Thyroid gland (tissue), 4 donors: ENCODE measurements around the gene LAMA2. TPM values are rescaled to one million over a fixed set of nuclear protein-coding genes. Genes with fewer than 3 reads are reported as not detected.

ENCODE experiments used
- DNase-seq, 2 donors: peaks; one replicate each; pipeline ENCODE4 v3.0.0-alpha.2; 2019
- H3K27ac ChIP-seq, 3 donors: fragments of 200-600 bp; sonication (generic); 1 replicate in 2 of 3; 2 replicates in 1 of 3; pipeline ENCODE4 v1.5.1; 2016 to 2019; ENCODE audit warnings: mild to moderate bottlenecking in 1 of 3, moderate library complexity in 1 of 3
- H3K27me3 ChIP-seq: fragments of 200-600 bp; sonication (generic); one replicate; pipeline ENCODE4 v1.5.1; 2019
- H3K36me3 ChIP-seq, 2 donors: fragments of 200-600 bp; sonication (generic); one replicate each; pipeline ENCODE4 v1.5.1; 2016 to 2019
- H3K4me1 ChIP-seq, 2 donors: fragments of 200-600 bp; sonication (generic); one replicate each; pipeline ENCODE4 v1.5.1; 2017 to 2019
- H3K4me3 ChIP-seq, 3 donors: fragments of 200-600 bp; sonication (generic); replicated peaks in 1 of 3; 1 replicate in 2 of 3; 2 replicates in 1 of 3; pipeline ENCODE4 v1.5.1; 2016; ENCODE audit warnings: mild to moderate bottlenecking in 1 of 3
- H3K9me3 ChIP-seq: fragments of 200-600 bp; sonication (generic); one replicate; pipeline ENCODE4 v1.5.1; 2017
- POLR2A ChIP-seq, 2 donors: fragments of 450-650 bp; IDR thresholded peaks; one replicate each; pipeline ENCODE4 v1.6.1; 2017; ENCODE audit warnings: antibody characterized with exemption in 2 of 2, mild to moderate bottlenecking in 2 of 2, moderate library complexity in 1 of 2
- WGBS, 2 donors: methylation state at CpG; one replicate each; pipeline ENCODE4 v1.1.5; 2017; 5-methylcytosine and 5-hydroxymethylcytosine counted together
- intact Hi-C: fragments of 100-400 bp; cut with DNase I; formaldehyde crosslinking; loops from one replicate; pipeline ENCODE4 v1.15.1; 2023
- total RNA-seq, 4 donors: library from RNA; depleted of rRNA; stranded (reverse); fragments of >200 nt; gene quantifications; one replicate each; pipeline ENCODE4 v1.2.3, GENCODE V29; 2016
- TF ChIP-seq, protein P1 (sequence below), 6 experiments: fragments of 200-600 bp in 3 of 6; fragments of 450-650 bp in 3 of 6; sonication (generic) in 3 of 6; IDR thresholded peaks; one replicate each; pipeline ENCODE4 v1.5.1; 2016 to 2019; ENCODE audit warnings: antibody characterized with exemption in 6 of 6, mild to moderate bottlenecking in 2 of 6, inconsistent platforms in 1 of 6, moderate library complexity in 1 of 6

The LAMA2 gene
- total RNA-seq, 4 donors from 2014 or later, result 41.4 to 117 (median 78.9) TPM

DNA sequence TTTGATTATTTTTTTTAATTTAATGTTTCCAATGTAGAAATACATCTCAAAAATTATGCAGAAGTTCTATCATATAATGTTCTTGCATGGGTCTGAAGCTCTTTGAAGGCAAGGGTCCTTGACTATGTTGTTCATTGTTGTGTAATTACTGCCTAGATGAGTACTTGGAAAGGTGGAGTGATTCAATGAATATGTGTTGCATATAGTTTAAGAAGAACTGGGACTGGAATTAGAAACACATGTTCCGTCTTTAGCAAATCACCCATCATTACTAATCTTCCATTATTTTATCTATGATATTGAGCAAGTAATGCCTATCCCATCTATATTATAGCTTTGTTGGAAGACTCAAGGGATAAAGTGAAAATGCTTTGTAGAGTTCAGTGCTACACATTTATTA is 147.3 kb downstream of the LAMA2 start:
- intact Hi-C loops, result no loop called here
- H3K4me1 ChIP-seq, result no peaks in the 10 kb centered on the region
- TF ChIP-seq, protein P1, sequence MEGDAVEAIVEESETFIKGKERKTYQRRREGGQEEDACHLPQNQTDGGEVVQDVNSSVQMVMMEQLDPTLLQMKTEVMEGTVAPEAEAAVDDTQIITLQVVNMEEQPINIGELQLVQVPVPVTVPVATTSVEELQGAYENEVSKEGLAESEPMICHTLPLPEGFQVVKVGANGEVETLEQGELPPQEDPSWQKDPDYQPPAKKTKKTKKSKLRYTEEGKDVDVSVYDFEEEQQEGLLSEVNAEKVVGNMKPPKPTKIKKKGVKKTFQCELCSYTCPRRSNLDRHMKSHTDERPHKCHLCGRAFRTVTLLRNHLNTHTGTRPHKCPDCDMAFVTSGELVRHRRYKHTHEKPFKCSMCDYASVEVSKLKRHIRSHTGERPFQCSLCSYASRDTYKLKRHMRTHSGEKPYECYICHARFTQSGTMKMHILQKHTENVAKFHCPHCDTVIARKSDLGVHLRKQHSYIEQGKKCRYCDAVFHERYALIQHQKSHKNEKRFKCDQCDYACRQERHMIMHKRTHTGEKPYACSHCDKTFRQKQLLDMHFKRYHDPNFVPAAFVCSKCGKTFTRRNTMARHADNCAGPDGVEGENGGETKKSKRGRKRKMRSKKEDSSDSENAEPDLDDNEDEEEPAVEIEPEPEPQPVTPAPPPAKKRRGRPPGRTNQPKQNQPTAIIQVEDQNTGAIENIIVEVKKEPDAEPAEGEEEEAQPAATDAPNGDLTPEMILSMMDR (IDR thresholded peaks at IDR 0.05), result no peak
- TF ChIP-seq POLR2A (IDR thresholded peaks at IDR 0.05), result no peak
- 96 to 97% methylated on average over 1 of the region's 1 CpG for WGBS, 2 donors
- H3K4me3 ChIP-seq, result no peak overlapping the region
- no peak overlapping the region for H3K27ac ChIP-seq
- H3K27me3 ChIP-seq, result no peaks in the 10 kb centered on the region
- no peak for DNase-seq
- no peaks in the 10 kb centered on the region for H3K36me3 ChIP-seq
- no peaks in the 10 kb centered on the region for H3K9me3 ChIP-seq

DNA sequence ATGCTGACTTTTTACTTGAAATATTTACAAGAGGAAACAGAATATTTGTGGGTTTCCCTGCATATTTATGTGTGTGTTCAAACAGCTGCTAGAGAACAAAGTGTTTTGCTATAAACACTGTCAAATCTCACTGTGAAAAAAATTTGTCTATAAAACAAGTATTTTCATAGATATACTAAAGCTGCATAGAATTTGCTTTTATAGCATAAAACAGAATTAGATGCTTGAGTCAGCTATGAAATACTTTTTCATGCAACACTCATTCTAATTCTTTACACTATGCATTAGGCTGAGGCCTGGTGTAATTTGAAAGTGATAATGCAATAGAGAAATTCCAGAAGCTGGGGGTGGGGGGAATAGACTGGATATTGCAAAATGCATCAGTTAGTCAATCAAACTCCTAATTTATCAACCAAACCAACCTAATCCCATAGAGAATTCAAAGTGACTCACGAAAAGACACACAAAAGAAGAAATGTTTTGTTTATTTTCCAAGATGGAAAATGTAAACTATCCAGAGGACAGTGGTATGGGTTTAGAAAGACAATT is 148.2 kb downstream of the LAMA2 start:
- Histone ChIP-seq H3K4me1 (no peaks in the 10 kb centered on the region), H3K4me3 (no peak overlapping the region), H3K36me3 (no peaks in the 10 kb centered on the region), H3K9me3 (no peaks in the 10 kb centered on the region), H3K27ac (no peak overlapping the region), H3K27me3 (no peaks in the 10 kb centered on the region)
- no peak for TF ChIP-seq POLR2A (IDR thresholded peaks at IDR 0.05)
- TF ChIP-seq, protein P1 (IDR thresholded peaks at IDR 0.05), result no peak
- intact Hi-C loops, result no loop called here
- no peak for DNase-seq
- 76 to 83% methylated on average over 1 of the region's 1 CpG for WGBS, 2 donors

DNA sequence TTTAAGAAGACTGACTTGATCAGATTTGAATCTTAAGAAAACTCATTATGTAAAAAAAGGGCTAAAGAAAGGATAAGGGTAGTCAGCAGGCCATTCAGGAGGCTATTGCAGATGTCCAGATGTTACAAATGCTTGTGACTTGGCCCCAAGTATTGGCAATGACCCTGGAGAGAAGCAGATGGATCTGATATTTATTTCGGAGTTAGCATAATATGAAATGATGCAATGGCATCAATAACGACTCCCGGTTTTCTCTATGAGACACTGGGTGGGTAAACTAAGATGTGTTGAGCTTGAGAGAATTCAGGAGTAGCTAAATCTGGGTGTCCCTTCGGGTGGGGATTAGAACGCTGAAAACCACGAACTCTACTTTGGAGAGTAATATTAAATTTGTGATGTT is 149.7 kb downstream of the LAMA2 start:
- H3K36me3 ChIP-seq, result no peaks in the 10 kb centered on the region
- H3K27ac ChIP-seq, result no peak overlapping the region
- H3K9me3 ChIP-seq, result no peaks in the 10 kb centered on the region
- no peaks in the 10 kb centered on the region for H3K4me1 ChIP-seq
- DNase-seq, result no peak
- no peaks in the 10 kb centered on the region for H3K27me3 ChIP-seq
- WGBS, 2 donors, result 89 to 90% methylated on average over 6 of the region's 6 CpGs
- no peak overlapping the region for H3K4me3 ChIP-seq
- intact Hi-C loops, result no loop called here
- no peak for TF ChIP-seq POLR2A (IDR thresholded peaks at IDR 0.05)
- TF ChIP-seq, protein P1 (IDR thresholded peaks at IDR 0.05), result no peak

DNA sequence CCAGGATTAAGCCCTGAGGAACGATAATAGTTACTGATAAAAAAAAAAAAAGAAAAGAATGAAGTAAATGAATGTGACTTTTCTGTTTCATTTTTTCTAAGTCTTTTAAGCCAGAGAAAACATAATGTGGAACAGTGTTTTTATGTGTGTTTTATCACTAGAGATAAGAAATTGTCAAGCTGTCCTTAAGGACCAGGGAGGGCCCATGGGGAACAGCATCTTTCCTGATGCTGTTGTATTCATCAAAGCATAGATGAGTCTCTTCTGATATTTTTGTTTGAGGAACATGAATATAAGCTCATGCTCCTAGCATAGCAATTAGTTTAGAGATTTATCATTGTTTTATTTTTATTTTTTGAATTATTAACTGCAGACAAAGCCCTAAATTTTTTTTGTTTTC is 150.2 kb downstream of the LAMA2 start:
- Histone ChIP-seq H3K36me3 (no peaks in the 10 kb centered on the region), H3K4me1 (no peaks in the 10 kb centered on the region), H3K27me3 (no peaks in the 10 kb centered on the region), H3K9me3 (no peaks in the 10 kb centered on the region), H3K4me3 (no peak overlapping the region), H3K27ac (no peak overlapping the region)
- DNase-seq, result no peak
- intact Hi-C loops, result no loop called here
- TF ChIP-seq, protein P1 (IDR thresholded peaks at IDR 0.05), result no peak
- no peak for TF ChIP-seq POLR2A (IDR thresholded peaks at IDR 0.05)
- 71 to 78% methylated on average over 1 of the region's 1 CpG for WGBS, 2 donors

DNA sequence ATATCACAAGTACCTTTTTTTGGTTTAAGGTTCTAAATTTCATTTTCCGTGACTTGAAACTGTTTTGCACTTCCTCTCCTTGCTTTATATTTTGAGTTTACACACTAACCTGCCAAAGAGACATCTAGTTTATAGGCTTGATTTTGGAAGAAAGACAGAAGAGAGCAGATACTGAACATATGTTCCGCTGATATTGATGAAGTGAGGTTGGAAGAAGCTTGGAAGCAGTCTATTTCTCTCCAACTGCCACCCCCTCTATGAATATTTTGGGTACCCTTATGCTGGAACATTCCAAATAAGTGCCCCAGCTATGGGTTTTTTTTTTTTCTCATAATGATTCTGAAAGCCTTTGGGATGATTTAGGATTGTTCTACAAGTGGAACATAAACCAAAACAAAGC is 150.6 kb downstream of the LAMA2 start:
- Histone ChIP-seq H3K27ac (no peak overlapping the region), H3K36me3 (no peaks in the 10 kb centered on the region), H3K4me1 (no peaks in the 10 kb centered on the region), H3K4me3 (no peak overlapping the region), H3K9me3 (no peaks in the 10 kb centered on the region), H3K27me3 (no peaks in the 10 kb centered on the region)
- intact Hi-C loops, result no loop called here
- no peak for DNase-seq
- TF ChIP-seq POLR2A (IDR thresholded peaks at IDR 0.05), result no peak
- TF ChIP-seq, protein P1 (IDR thresholded peaks at IDR 0.05), result no peak
- 86 to 93% methylated on average over 2 of the region's 2 CpGs for WGBS, 2 donors
